ENCODE results near the gene RNU2-1. TPM values are rescaled to one million over a fixed set of nuclear protein-coding genes. Genes with fewer than 3 reads are reported as not detected.

Gene RNU2-1
- total and polyA plus RNA-seq, 2 donors (not counting 1 experiment from before 2014, with no cell fraction given) = not detected

GRCh38 chr17:43226393-43226792, 7.4 kb downstream of the RNU2-1 start:
- no peaks in the 10 kb centered on the region for H3K4me1 ChIP-seq (ENCODE audit: control insufficient read depth, extremely low read depth, insufficient read depth, low read length)
- H2AFZ ChIP-seq (ENCODE audit: low read length) = no peak overlapping the region
- no peak overlapping the region for H3K27ac ChIP-seq (ENCODE audit: insufficient read depth, low read length)
- no peaks in the 10 kb centered on the region for H3K27me3 ChIP-seq (ENCODE audit: control insufficient read depth, insufficient read depth, low read length)
- H3K4me3 ChIP-seq (replicated peaks in 1 of 4; ENCODE audit: control extremely low read depth in 1 of 4, insufficient read depth in 1 of 4, low read depth in 3 of 4, low read length in 4 of 4) = no peak overlapping the region
- no peak overlapping the region for H3K4me2 ChIP-seq (ENCODE audit: extremely low read depth, insufficient read depth, low read length)
- TF ChIP-seq EZH2 (IDR thresholded peaks at IDR 0.05; ENCODE audit: low read length, missing control alignments) (no peak), CTCF (conservative IDR thresholded peaks at IDR 0.05 in 1 of 2, IDR thresholded peaks at IDR 0.05 in 1 of 2; ENCODE audit: low read depth in 1 of 2, low read length in 2 of 2) (no peak)
- H3K36me3 ChIP-seq (ENCODE audit: control insufficient read depth, insufficient read depth, low read length) = peaks cover 2% of the 10 kb centered on the region
- H4K20me1 ChIP-seq (ENCODE audit: control insufficient read depth, extremely low read depth, insufficient read depth, low read length) = no peaks in the 10 kb centered on the region
- H3K9me3 ChIP-seq (ENCODE audit: control insufficient read depth, insufficient read depth, low read depth, low read length) = no peaks in the 10 kb centered on the region
- H3K9ac ChIP-seq (ENCODE audit: insufficient read depth, low read length) = no peak overlapping the region
- no peak for DNase-seq (ENCODE audit: low read depth in 2 of 2)
- no peaks in the 10 kb centered on the region for H3K79me2 ChIP-seq (ENCODE audit: control insufficient read depth, insufficient read depth, low read length)

GRCh38 chr17:43224146-43224705, 9.6 kb downstream of the RNU2-1 start:
- Histone ChIP-seq H3K9me3 (ENCODE audit: control insufficient read depth, insufficient read depth, low read depth, low read length) (no peaks in the 10 kb centered on the region), H3K4me3 (replicated peaks in 1 of 4; ENCODE audit: control extremely low read depth in 1 of 4, insufficient read depth in 1 of 4, low read depth in 3 of 4, low read length in 4 of 4) (no peak overlapping the region), H3K4me2 (ENCODE audit: extremely low read depth, insufficient read depth, low read length) (no peak overlapping the region), H3K27me3 (ENCODE audit: control insufficient read depth, insufficient read depth, low read length) (no peaks in the 10 kb centered on the region), H3K27ac (ENCODE audit: insufficient read depth, low read length) (no peak overlapping the region), H4K20me1 (ENCODE audit: control insufficient read depth, extremely low read depth, insufficient read depth, low read length) (no peaks in the 10 kb centered on the region), H2AFZ (ENCODE audit: low read length) (no peak overlapping the region), H3K9ac (ENCODE audit: insufficient read depth, low read length) (no peak overlapping the region), H3K4me1 (ENCODE audit: control insufficient read depth, extremely low read depth, insufficient read depth, low read length) (no peaks in the 10 kb centered on the region), H3K79me2 (ENCODE audit: control insufficient read depth, insufficient read depth, low read length) (no peaks in the 10 kb centered on the region), H3K36me3 (ENCODE audit: control insufficient read depth, insufficient read depth, low read length) (peaks cover 2% of the 10 kb centered on the region)
- DNase-seq (ENCODE audit: low read depth in 2 of 2) = no peak
- TF ChIP-seq CTCF (conservative IDR thresholded peaks at IDR 0.05 in 1 of 2, IDR thresholded peaks at IDR 0.05 in 1 of 2; ENCODE audit: low read depth in 1 of 2, low read length in 2 of 2) (no peak), EZH2 (IDR thresholded peaks at IDR 0.05; ENCODE audit: low read length, missing control alignments) (no peak)

GRCh38 chr17:43220511-43221125, 13.2 kb downstream of the RNU2-1 start:
- Histone ChIP-seq H3K4me2 (ENCODE audit: extremely low read depth, insufficient read depth, low read length) (no peak overlapping the region), H4K20me1 (ENCODE audit: control insufficient read depth, extremely low read depth, insufficient read depth, low read length) (no peaks in the 10 kb centered on the region), H3K27me3 (ENCODE audit: control insufficient read depth, insufficient read depth, low read length) (no peaks in the 10 kb centered on the region), H3K27ac (ENCODE audit: insufficient read depth, low read length) (no peak overlapping the region), H3K9me3 (ENCODE audit: control insufficient read depth, insufficient read depth, low read depth, low read length) (no peaks in the 10 kb centered on the region), H2AFZ (ENCODE audit: low read length) (no peak overlapping the region), H3K4me1 (ENCODE audit: control insufficient read depth, extremely low read depth, insufficient read depth, low read length) (no peaks in the 10 kb centered on the region), H3K9ac (ENCODE audit: insufficient read depth, low read length) (no peak overlapping the region), H3K79me2 (ENCODE audit: control insufficient read depth, insufficient read depth, low read length) (no peaks in the 10 kb centered on the region), H3K36me3 (ENCODE audit: control insufficient read depth, insufficient read depth, low read length) (peaks cover 12% of the 10 kb centered on the region), H3K4me3 (replicated peaks in 1 of 4; ENCODE audit: control extremely low read depth in 1 of 4, insufficient read depth in 1 of 4, low read depth in 3 of 4, low read length in 4 of 4) (no peak overlapping the region)
- no peak for DNase-seq (ENCODE audit: low read depth in 2 of 2)
- TF ChIP-seq EZH2 (IDR thresholded peaks at IDR 0.05; ENCODE audit: low read length, missing control alignments) = no peak
- no peak for TF ChIP-seq CTCF (conservative IDR thresholded peaks at IDR 0.05 in 1 of 2, IDR thresholded peaks at IDR 0.05 in 1 of 2; ENCODE audit: low read depth in 1 of 2, low read length in 2 of 2)

Measured in fibroblast of lung (primary cell).